GM23338 (cell line): Measurements from ENCODE around the gene EDARADD. TPM values are rescaled to one million over a fixed set of nuclear protein-coding genes. Genes with fewer than 3 reads are reported as not detected.

Experiments
- ATAC-seq: fragments of 200-7000 bp; cut with Tn5 transposase; 3 replicates; pipeline ENCODE4 v1.9.1; 2020
- DNase-seq: peaks from one replicate; pipeline ENCODE4 v3.0.0-alpha.2; 2015; ENCODE audit warnings: low spot score
- H2AFZ ChIP-seq: fragments of 200-600 bp; sonication (generic); 2 replicates; pipeline ENCODE4 v1.8.0; 2016; ENCODE audit warnings: antibody characterized with exemption, mild to moderate bottlenecking, moderate library complexity
- H3F3A ChIP-seq: fragments of 200-600 bp; sonication (generic); replicated peaks from 2 replicates; pipeline ENCODE4 v1.8.0; 2017; ENCODE audit warnings: antibody characterized with exemption, mixed run types, low read depth
- H3K27ac ChIP-seq: fragments of 200-600 bp; sonication (generic); 2 replicates; pipeline ENCODE4 v1.6.1; 2016; ENCODE audit warnings: low read depth
- H3K27me3 ChIP-seq: fragments of 200-600 bp; sonication (generic); 2 replicates; pipeline ENCODE4 v1.8.0; 2016; ENCODE audit warnings: mild to moderate bottlenecking, mixed run types, moderate library complexity; ENCODE audit not compliant: insufficient read depth
- H3K36me3 ChIP-seq: fragments of 200-600 bp; sonication (generic); 2 replicates; pipeline ENCODE4 v1.8.0; 2016; ENCODE audit warnings: mild to moderate bottlenecking; ENCODE audit not compliant: insufficient read depth
- H3K4me1 ChIP-seq: fragments of 200-600 bp; sonication (generic); 2 replicates; pipeline ENCODE4 v1.8.0; 2016; ENCODE audit warnings: mild to moderate bottlenecking, moderate library complexity; ENCODE audit not compliant: insufficient read depth
- H3K4me2 ChIP-seq: fragments of 200-600 bp; sonication (generic); 2 replicates; pipeline ENCODE4 v1.7.1; 2017; ENCODE audit warnings: mixed run types
- H3K4me3 ChIP-seq: fragments of 200-600 bp; sonication (generic); 2 replicates; pipeline ENCODE4 v1.6.1; 2016; ENCODE audit warnings: mixed run types
- H3K79me2 ChIP-seq: fragments of 200-600 bp; sonication (generic); replicated peaks from 2 replicates; pipeline ENCODE4 v1.8.0; 2017; ENCODE audit warnings: mild to moderate bottlenecking; ENCODE audit not compliant: insufficient read depth
- H3K9me2 ChIP-seq: fragments of 200-600 bp; sonication (generic); 2 replicates; pipeline ENCODE4 v1.8.0; 2017; ENCODE audit not compliant: insufficient read depth
- H4K20me1 ChIP-seq: fragments of 200-600 bp; sonication (generic); replicated peaks from 2 replicates; pipeline ENCODE4 v1.8.0; 2017; ENCODE audit warnings: mild to moderate bottlenecking; ENCODE audit not compliant: insufficient read depth
- H3K27ac Mint-ChIP-seq: 2 replicates; pipeline ENCODE4 v1.8.0; 2020; ENCODE audit warnings: inconsistent platforms, mild to moderate bottlenecking, moderate library complexity, mixed read lengths
- H3K27me3 Mint-ChIP-seq: 3 replicates; pipeline ENCODE4 v1.8.0; 2022; ENCODE audit warnings: low read depth, mild to moderate bottlenecking, moderate library complexity, mixed read lengths, inconsistent platforms; ENCODE audit not compliant: insufficient read depth, poor library complexity
- H3K36me3 Mint-ChIP-seq: 3 replicates; pipeline ENCODE4 v1.8.0; 2021; ENCODE audit warnings: low read depth, mild to moderate bottlenecking, inconsistent platforms, moderate library complexity, mixed read lengths
- H3K4me1 Mint-ChIP-seq: 3 replicates; pipeline ENCODE4 v1.8.0; 2020; ENCODE audit warnings: mild to moderate bottlenecking, inconsistent platforms, mixed read lengths
- H3K4me3 Mint-ChIP-seq: 3 replicates; pipeline ENCODE4 v1.8.0; 2021; ENCODE audit warnings: moderate library complexity, mild to moderate bottlenecking, inconsistent platforms, mixed read lengths
- H3K9me3 Mint-ChIP-seq: 3 replicates; pipeline ENCODE4 v1.8.0; 2020; ENCODE audit warnings: moderate library complexity, mild to moderate bottlenecking, inconsistent platforms, mixed read lengths
- CREB1 ChIP-seq: fragments of 250-450 bp; sonication (Bioruptor Pico); IDR thresholded peaks from 2 replicates; pipeline ENCODE4 v1.5.0; 2020; ENCODE audit warnings: low read depth, mild to moderate bottlenecking, moderate library complexity
- ETS1 ChIP-seq: IDR thresholded peaks from 2 replicates; pipeline ENCODE4 v1.6.1; 2016; ENCODE audit warnings: antibody characterized with exemption
- EZH2phosphoT487 ChIP-seq: fragments of 200-600 bp; sonication (generic); IDR thresholded peaks from one replicate; pipeline ENCODE4 v1.8.1; 2018; ENCODE audit warnings: antibody characterized with exemption; ENCODE audit not compliant: unreplicated experiment
- JUNB ChIP-seq: IDR thresholded peaks from one replicate; pipeline ENCODE4 v1.6.1; 2016; ENCODE audit warnings: antibody characterized with exemption; ENCODE audit not compliant: unreplicated experiment
- POLR2AphosphoS5 ChIP-seq: IDR thresholded peaks from 2 replicates; pipeline ENCODE4 v1.6.1; 2016; ENCODE audit warnings: antibody characterized with exemption, low read depth
- STAT1 ChIP-seq: IDR thresholded peaks from one replicate; pipeline ENCODE4 v1.6.1; 2016; ENCODE audit warnings: antibody characterized with exemption; ENCODE audit not compliant: unreplicated experiment
- ZNF114 ChIP-seq: fragments of 250-450 bp; sonication (Bioruptor Pico); IDR thresholded peaks from 2 replicates; pipeline ENCODE4 v1.5.0; 2020; ENCODE audit warnings: mild to moderate bottlenecking, moderate library complexity
- ZNF331 ChIP-seq: fragments of 250-450 bp; sonication (Bioruptor Pico); IDR thresholded peaks from 2 replicates; pipeline ENCODE4 v1.5.0; 2020; ENCODE audit warnings: low read depth, mild to moderate bottlenecking, moderate library complexity
- ZNF462 ChIP-seq: fragments of 250-450 bp; sonication (Bioruptor Pico); IDR thresholded peaks from 2 replicates; pipeline ENCODE4 v1.5.0; 2020; ENCODE audit warnings: mild to moderate bottlenecking, moderate library complexity
- polyA plus RNA-seq: library from polyadenylated mRNA; unstranded; fragments of >200 nt; fragmentation: Nextera tagmentation; extraction: Ambion mirVana; gene quantifications from 2 replicates; pipeline ENCODE4 v1.2.1, GENCODE V29; 2016
- total RNA-seq: library from RNA; depleted of rRNA; stranded (reverse); fragments of >200 nt; shearing (Covaris generic); gene quantifications from 2 replicates; pipeline ENCODE4 v1.2.3, GENCODE V29; 2014
- TF ChIP-seq, protein P1 (sequence below): IDR thresholded peaks from one replicate; pipeline ENCODE4 v1.6.1; 2018; ENCODE audit warnings: antibody characterized with exemption; ENCODE audit not compliant: unreplicated experiment

The EDARADD gene
- total and polyA plus RNA-seq, 2 experiments from 2014 or later: 3.7 to 4.4 TPM

- ATAC-seq (peak; percentile 78), DNase-seq (peak; percentile 77)
- H3K79me2 ChIP-seq: no peaks in the 10 kb centered on the region; the same call in none of the 2 replicates
- H3K27me3 ChIP-seq: peaks cover 32% of the 10 kb centered on the region
- Mint-ChIP-seq H3K4me3 (peak overlapping the region; percentile 83), H3K36me3 (no peaks in the 10 kb centered on the region), H3K9me3 (no peaks in the 10 kb centered on the region; the same call in 2 of the 3 replicates), H3K27ac (no peak overlapping the region), H3K27me3 (peaks cover 29% of the 10 kb centered on the region), H3K4me1 (peaks cover 32% of the 10 kb centered on the region)
- no peak overlapping the region for H3K27ac ChIP-seq
- no peaks in the 10 kb centered on the region for H3K9me2 ChIP-seq
- peak overlapping the region; percentile 99 for H2AFZ ChIP-seq
- H4K20me1 ChIP-seq: no peaks in the 10 kb centered on the region
- peaks cover 5% of the 10 kb centered on the region; the same call in 1 of the 2 replicates for H3F3A ChIP-seq
- TF ChIP-seq EZH2phosphoT487 (no peak), ZNF331 (no peak), JUNB (no peak), POLR2AphosphoS5 (peak; percentile 82), ZNF114 (CRISPR knock-in tag) (no peak), CREB1 (CRISPR knock-in tag) (no peak), ETS1 (peak; percentile 37; the same call in 1 of the 2 replicates)
- TF ChIP-seq, protein P1, sequence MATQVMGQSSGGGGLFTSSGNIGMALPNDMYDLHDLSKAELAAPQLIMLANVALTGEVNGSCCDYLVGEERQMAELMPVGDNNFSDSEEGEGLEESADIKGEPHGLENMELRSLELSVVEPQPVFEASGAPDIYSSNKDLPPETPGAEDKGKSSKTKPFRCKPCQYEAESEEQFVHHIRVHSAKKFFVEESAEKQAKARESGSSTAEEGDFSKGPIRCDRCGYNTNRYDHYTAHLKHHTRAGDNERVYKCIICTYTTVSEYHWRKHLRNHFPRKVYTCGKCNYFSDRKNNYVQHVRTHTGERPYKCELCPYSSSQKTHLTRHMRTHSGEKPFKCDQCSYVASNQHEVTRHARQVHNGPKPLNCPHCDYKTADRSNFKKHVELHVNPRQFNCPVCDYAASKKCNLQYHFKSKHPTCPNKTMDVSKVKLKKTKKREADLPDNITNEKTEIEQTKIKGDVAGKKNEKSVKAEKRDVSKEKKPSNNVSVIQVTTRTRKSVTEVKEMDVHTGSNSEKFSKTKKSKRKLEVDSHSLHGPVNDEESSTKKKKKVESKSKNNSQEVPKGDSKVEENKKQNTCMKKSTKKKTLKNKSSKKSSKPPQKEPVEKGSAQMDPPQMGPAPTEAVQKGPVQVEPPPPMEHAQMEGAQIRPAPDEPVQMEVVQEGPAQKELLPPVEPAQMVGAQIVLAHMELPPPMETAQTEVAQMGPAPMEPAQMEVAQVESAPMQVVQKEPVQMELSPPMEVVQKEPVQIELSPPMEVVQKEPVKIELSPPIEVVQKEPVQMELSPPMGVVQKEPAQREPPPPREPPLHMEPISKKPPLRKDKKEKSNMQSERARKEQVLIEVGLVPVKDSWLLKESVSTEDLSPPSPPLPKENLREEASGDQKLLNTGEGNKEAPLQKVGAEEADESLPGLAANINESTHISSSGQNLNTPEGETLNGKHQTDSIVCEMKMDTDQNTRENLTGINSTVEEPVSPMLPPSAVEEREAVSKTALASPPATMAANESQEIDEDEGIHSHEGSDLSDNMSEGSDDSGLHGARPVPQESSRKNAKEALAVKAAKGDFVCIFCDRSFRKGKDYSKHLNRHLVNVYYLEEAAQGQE: no peak
- no peaks in the 10 kb centered on the region for H3K36me3 ChIP-seq
- H3K4me1 ChIP-seq: peaks cover 19% of the 10 kb centered on the region
- H3K4me3 ChIP-seq: peak overlapping the region; percentile 93
- H3K4me2 ChIP-seq: peak overlapping the region; percentile 92
These were observed 1.3 kb downstream of the EDARADD start for GRCh38 chr1:236395230-236395946.

- no peak for ATAC-seq
- no peak for DNase-seq
- Histone ChIP-seq H3K79me2 (no peaks in the 10 kb centered on the region; the same call in none of the 2 replicates), H3K36me3 (no peaks in the 10 kb centered on the region), H3K4me2 (peak overlapping the region; percentile 92), H3K27me3 (peaks cover 32% of the 10 kb centered on the region), H3K9me2 (no peaks in the 10 kb centered on the region), H4K20me1 (no peaks in the 10 kb centered on the region), H3F3A (peaks cover 5% of the 10 kb centered on the region; the same call in 1 of the 2 replicates), H2AFZ (peak overlapping the region; percentile 99), H3K27ac (no peak overlapping the region), H3K4me1 (peaks cover 19% of the 10 kb centered on the region), H3K4me3 (peak overlapping the region; percentile 93)
- peaks cover 29% of the 10 kb centered on the region for H3K27me3 Mint-ChIP-seq
- H3K9me3 Mint-ChIP-seq: no peaks in the 10 kb centered on the region; the same call in 2 of the 3 replicates
- peaks cover 33% of the 10 kb centered on the region for H3K4me1 Mint-ChIP-seq
- H3K27ac Mint-ChIP-seq: no peak overlapping the region
- H3K36me3 Mint-ChIP-seq: no peaks in the 10 kb centered on the region
- peak overlapping the region; percentile 83 for H3K4me3 Mint-ChIP-seq
- no peak for TF ChIP-seq STAT1
- no peak for TF ChIP-seq ZNF462 (CRISPR knock-in tag)
These were observed 2.0 kb downstream of the EDARADD start for GRCh38 chr1:236395947-236396664.
